Activated CD8-positive, alpha-beta T cell treated with anti-CD3 and anti-CD28 coated beads for 36 hours (primary cell): ENCODE results near the gene HLX. TPM values are rescaled to one million over a fixed set of nuclear protein-coding genes. Genes with fewer than 3 reads are reported as not detected.

Experiments used
- ATAC-seq: fragments of 200-7000 bp; cut with Tn5 transposase; one replicate; pipeline ENCODE4 v1.10.0; 2021; ENCODE audit warnings: mild to moderate bottlenecking, moderate library complexity
- CTCF ChIA-PET: fragments of 350-600 bp; sonication (Branson Sonifier 250); formaldehyde crosslinking; loops from one replicate; lab custom pipeline; 2021; ENCODE audit warnings: antibody characterized with exemption; lab: Charles Lee
- POLR2A ChIA-PET: fragments of 350-600 bp; sonication (Branson Sonifier 250); formaldehyde crosslinking; loops from one replicate; lab custom pipeline; 2021; ENCODE audit warnings: antibody characterized with exemption; lab: Charles Lee
- DNase-seq: peaks from one replicate; pipeline ENCODE4 v3.0.0-alpha.2; 2020
- H3K27ac Mint-ChIP-seq: one replicate; pipeline ENCODE4 v1.8.0; 2021; ENCODE audit warnings: mild to moderate bottlenecking, mixed read lengths
- H3K27me3 Mint-ChIP-seq: one replicate; pipeline ENCODE4 v1.8.0; 2021; ENCODE audit warnings: mixed read lengths
- H3K36me3 Mint-ChIP-seq: one replicate; pipeline ENCODE4 v1.8.0; 2021; ENCODE audit warnings: low read depth, mixed read lengths
- H3K4me1 Mint-ChIP-seq: one replicate; pipeline ENCODE4 v1.8.0; 2021; ENCODE audit warnings: low read depth, mixed read lengths
- H3K4me3 Mint-ChIP-seq: one replicate; pipeline ENCODE4 v1.8.0; 2021; ENCODE audit warnings: mild to moderate bottlenecking, moderate library complexity, mixed read lengths
- H3K9me3 Mint-ChIP-seq: one replicate; pipeline ENCODE4 v1.8.0; 2021; ENCODE audit warnings: mixed read lengths
- intact Hi-C: fragments of 100-400 bp; cut with micrococcal nuclease; formaldehyde crosslinking; loops from one replicate; pipeline ENCODE4 v1.10.0; 2022
- total RNA-seq, 2 experiments: library from RNA; stranded (reverse); gene quantifications; one replicate each; pipeline ENCODE4 v1.2.3, GENCODE V29; 2021
- TF ChIP-seq, protein P1 (sequence below): fragments of 200-600 bp; IDR thresholded peaks from one replicate; pipeline ENCODE4 v1.8.0; 2022; ENCODE audit warnings: antibody characterized with exemption, mild to moderate bottlenecking

The HLX gene
- total RNA-seq, 2 experiments from 2014 or later, result not detected

- Mint-ChIP-seq H3K36me3 (no peaks in the 10 kb centered on the region), H3K4me1 (peaks cover 5% of the 10 kb centered on the region), H3K27me3 (peaks cover 75% of the 10 kb centered on the region), H3K9me3 (no peaks in the 10 kb centered on the region), H3K4me3 (no peak overlapping the region), H3K27ac (no peak overlapping the region)
- TF ChIP-seq, protein P1, sequence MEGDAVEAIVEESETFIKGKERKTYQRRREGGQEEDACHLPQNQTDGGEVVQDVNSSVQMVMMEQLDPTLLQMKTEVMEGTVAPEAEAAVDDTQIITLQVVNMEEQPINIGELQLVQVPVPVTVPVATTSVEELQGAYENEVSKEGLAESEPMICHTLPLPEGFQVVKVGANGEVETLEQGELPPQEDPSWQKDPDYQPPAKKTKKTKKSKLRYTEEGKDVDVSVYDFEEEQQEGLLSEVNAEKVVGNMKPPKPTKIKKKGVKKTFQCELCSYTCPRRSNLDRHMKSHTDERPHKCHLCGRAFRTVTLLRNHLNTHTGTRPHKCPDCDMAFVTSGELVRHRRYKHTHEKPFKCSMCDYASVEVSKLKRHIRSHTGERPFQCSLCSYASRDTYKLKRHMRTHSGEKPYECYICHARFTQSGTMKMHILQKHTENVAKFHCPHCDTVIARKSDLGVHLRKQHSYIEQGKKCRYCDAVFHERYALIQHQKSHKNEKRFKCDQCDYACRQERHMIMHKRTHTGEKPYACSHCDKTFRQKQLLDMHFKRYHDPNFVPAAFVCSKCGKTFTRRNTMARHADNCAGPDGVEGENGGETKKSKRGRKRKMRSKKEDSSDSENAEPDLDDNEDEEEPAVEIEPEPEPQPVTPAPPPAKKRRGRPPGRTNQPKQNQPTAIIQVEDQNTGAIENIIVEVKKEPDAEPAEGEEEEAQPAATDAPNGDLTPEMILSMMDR, result no peak
- ATAC-seq (no peak), DNase-seq (no peak)
- POLR2A ChIA-PET, result no interaction called here
- intact Hi-C loops, result no loop called here
- CTCF ChIA-PET, result no interaction called here
Observed at GRCh38 chr1:220889333-220889732, 10.1 kb downstream of the HLX start.

GRCh38 chr1:220889848-220890287 is 10.6 kb downstream of the HLX start:
- CTCF ChIA-PET, result no interaction called here
- Mint-ChIP-seq H3K27ac (no peak overlapping the region), H3K36me3 (no peaks in the 10 kb centered on the region), H3K27me3 (peaks cover 77% of the 10 kb centered on the region), H3K4me1 (peaks cover 5% of the 10 kb centered on the region), H3K9me3 (no peaks in the 10 kb centered on the region), H3K4me3 (no peak overlapping the region)
- TF ChIP-seq, protein P1, result no peak
- POLR2A ChIA-PET, result no interaction called here
- DNase-seq, result no peak
- ATAC-seq, result no peak
- intact Hi-C loops, result no loop called here

DNA sequence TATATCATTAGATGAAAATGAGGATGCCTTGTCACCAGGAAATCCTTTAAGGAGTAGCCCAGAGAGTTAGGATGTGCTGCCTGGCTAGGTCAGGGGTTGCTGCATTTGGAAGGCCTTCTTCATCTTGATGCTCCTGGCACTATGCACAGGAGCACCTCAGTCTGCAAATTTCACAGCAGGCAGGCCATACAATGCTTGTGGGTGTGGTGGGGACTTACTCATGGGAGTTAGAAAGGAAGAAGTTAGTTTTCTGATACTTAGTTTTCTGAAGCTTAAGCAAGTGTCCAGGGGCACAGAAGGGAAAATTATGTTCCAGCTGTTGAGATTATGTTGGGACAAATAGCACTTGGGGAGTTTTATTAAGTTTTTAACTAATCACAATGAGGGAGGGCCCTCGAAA is 11.4 kb downstream of the HLX start:
- peaks cover 5% of the 10 kb centered on the region for H3K4me1 Mint-ChIP-seq
- ATAC-seq (no peak), DNase-seq (no peak)
- no peaks in the 10 kb centered on the region for H3K36me3 Mint-ChIP-seq
- TF ChIP-seq, protein P1, result no peak
- H3K4me3 Mint-ChIP-seq, result no peak overlapping the region
- ChIA-PET POLR2A (no interaction called here), CTCF (interaction anchor here (0.8 kb wide), 1 partner anchor 313 kb away, joined by 3 read pairs; no protein-coding TSS in a partner anchor)
- H3K9me3 Mint-ChIP-seq, result no peaks in the 10 kb centered on the region
- no peak overlapping the region for H3K27ac Mint-ChIP-seq
- intact Hi-C loops, result no loop called here
- H3K27me3 Mint-ChIP-seq, result peaks cover 79% of the 10 kb centered on the region

DNA sequence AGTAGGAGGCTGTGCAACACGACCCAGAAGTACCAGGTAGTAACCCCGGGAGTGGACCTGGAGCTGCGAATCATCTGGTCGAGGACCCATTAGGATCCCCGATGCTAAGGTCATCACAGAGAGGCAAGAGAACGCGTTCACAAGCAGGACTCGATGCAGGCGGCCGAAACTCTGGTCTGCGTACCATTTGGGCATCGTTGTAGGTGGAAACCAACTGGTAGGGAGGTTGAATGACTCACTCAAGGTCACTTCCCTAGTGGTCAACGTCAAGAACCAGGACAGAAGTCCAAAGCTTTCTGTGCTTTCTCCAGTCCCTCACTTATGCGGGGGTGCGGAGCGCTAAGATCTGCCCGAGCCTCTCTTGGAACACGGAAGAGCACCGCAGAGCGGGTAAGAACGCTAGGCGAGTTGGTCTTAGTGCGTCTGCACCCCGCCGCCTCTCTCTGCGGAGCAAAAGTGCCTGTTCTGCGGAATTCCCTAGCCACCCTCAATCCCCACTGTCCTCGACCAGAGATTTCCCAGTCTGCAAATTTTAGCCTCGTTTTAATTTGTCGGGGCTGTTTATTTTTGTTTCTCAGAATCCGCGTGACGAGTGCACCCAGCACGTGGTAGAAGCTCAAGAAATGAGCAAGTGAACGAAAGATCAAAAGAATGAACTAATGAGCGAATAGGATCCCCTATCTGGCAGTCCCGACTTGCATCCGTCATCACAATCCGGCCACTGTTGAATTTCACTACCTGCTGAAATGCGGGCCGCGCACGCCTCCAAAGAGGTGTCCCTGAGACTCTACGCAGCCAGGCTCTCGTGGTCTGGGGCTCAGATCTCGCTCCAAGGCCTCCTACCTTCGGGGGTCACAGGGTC is 12.2 kb downstream of the HLX start:
- CTCF ChIA-PET, result interaction anchor here (0.8 kb wide), 1 partner anchor 312 kb away, joined by 3 read pairs; no protein-coding TSS in a partner anchor
- DNase-seq, result no peak

DNA sequence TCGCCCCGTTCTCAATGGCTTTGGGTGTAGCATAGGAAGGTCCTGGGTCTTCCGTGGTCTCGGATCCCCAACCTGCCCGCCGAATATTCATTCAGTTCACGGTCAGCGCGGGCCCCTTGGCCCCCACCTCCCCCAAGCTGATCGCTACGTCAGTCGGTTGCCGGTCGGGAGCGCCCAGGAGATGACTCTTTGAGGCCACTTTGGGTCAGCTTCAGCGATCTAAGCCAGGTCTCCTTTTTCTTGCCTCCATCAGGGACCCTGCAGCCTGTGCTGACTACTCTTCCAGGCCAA is 12.8 kb downstream of the HLX start:
- Mint-ChIP-seq H3K27me3 (peaks cover 75% of the 10 kb centered on the region), H3K27ac (no peak overlapping the region), H3K36me3 (no peaks in the 10 kb centered on the region), H3K4me3 (no peak overlapping the region), H3K9me3 (peaks cover 3% of the 10 kb centered on the region), H3K4me1 (peaks cover 5% of the 10 kb centered on the region)
- ATAC-seq (no peak), DNase-seq (no peak)
- TF ChIP-seq, protein P1, result no peak
- POLR2A ChIA-PET, result no interaction called here
- CTCF ChIA-PET, result no interaction called here
- intact Hi-C loops, result no loop called here

More for the DNA sequence above, 12.2 kb downstream of the HLX start:
- intact Hi-C loops, result no loop called here
- peaks cover 5% of the 10 kb centered on the region for H3K4me1 Mint-ChIP-seq
- no peak overlapping the region for H3K27ac Mint-ChIP-seq
- no peaks in the 10 kb centered on the region for H3K36me3 Mint-ChIP-seq
- no peak for ATAC-seq
- H3K4me3 Mint-ChIP-seq, result no peak overlapping the region
- POLR2A ChIA-PET, result no interaction called here
- peaks cover 78% of the 10 kb centered on the region for H3K27me3 Mint-ChIP-seq
- TF ChIP-seq, protein P1, result no peak
- peaks cover 3% of the 10 kb centered on the region for H3K9me3 Mint-ChIP-seq
